T-cell (primary cell): ENCODE results near the gene MYOZ1. TPM values are rescaled to one million over a fixed set of nuclear protein-coding genes. Genes with fewer than 3 reads are reported as not detected.

Experiments
- ATAC-seq, 4 experiments: fragments of 200-7000 bp in 3 of 4; fragments of 150-1000 bp in 1 of 4; cut with Tn5 transposase; replicated peaks in 1 of 4; 1 replicate in 3 of 4; 2 replicates in 1 of 4; pipeline ENCODE4 v1.10.0; 2021; ENCODE audit warnings: moderate library complexity in 3 of 4, mild to moderate bottlenecking in 2 of 4, moderate number of reproducible peaks in 1 of 4
- CTCF ChIA-PET, 2 donors: fragments of 300-600 bp; sonication (Branson Sonifier 250); formaldehyde crosslinking; loops; one replicate each; lab custom pipeline; 2022; ENCODE audit warnings: antibody characterized with exemption in 2 of 2; lab: Charles Lee
- POLR2A ChIA-PET, 2 donors: fragments of 300-600 bp; sonication (Branson Sonifier 250); formaldehyde crosslinking; loops; one replicate each; lab custom pipeline; 2022; ENCODE audit warnings: antibody characterized with exemption in 2 of 2; lab: Charles Lee
- DNase-seq, 35 experiments: peaks; one replicate each; pipeline versions ENCODE4 v3.0.0 to v3.0.0-alpha.2; 2013 to 2023
- H3K27ac ChIP-seq: one replicate; pipeline ENCODE4 v1.5.1; 2013; ENCODE audit warnings: low read length
- H3K27me3 ChIP-seq, 2 experiments: replicated peaks in 1 of 2; 1 replicate in 1 of 2; 2 replicates in 1 of 2; pipeline versions ENCODE4 v1.6.1 to v1.7.0; 2013; ENCODE audit warnings: low read length in 1 of 2, mixed read lengths in 1 of 2; ENCODE audit not compliant: control insufficient read depth in 2 of 2, insufficient read depth in 2 of 2; ENCODE audit errors: extremely low read depth in 1 of 2
- H3K36me3 ChIP-seq, 2 donors: 1 replicate in 1 of 2; 2 replicates in 1 of 2; pipeline versions ENCODE4 v1.6.1 to v1.7.0; 2013; ENCODE audit warnings: low read length in 1 of 2; ENCODE audit not compliant: control insufficient read depth in 2 of 2, insufficient read depth in 1 of 2; ENCODE audit errors: extremely low read depth in 1 of 2
- H3K4me1 ChIP-seq, 2 experiments: 1 replicate in 1 of 2; 2 replicates in 1 of 2; pipeline versions ENCODE4 v1.6.1 to v1.7.0; 2013; ENCODE audit warnings: low read length in 2 of 2, mixed read lengths in 1 of 2; ENCODE audit not compliant: insufficient read depth in 2 of 2, control insufficient read depth in 1 of 2; ENCODE audit errors: extremely low read depth in 1 of 2
- H3K4me3 ChIP-seq, 2 donors: 1 replicate in 1 of 2; 2 replicates in 1 of 2; pipeline versions ENCODE4 v1.5.1 to v1.7.0; 2013; ENCODE audit warnings: mild to moderate bottlenecking in 2 of 2, low read length in 1 of 2, moderate library complexity in 1 of 2; ENCODE audit not compliant: control insufficient read depth in 1 of 2; ENCODE audit errors: extremely low read depth in 1 of 2
- H3K9me3 ChIP-seq: 2 replicates; pipeline ENCODE4 v1.7.0; 2013
- H3K27ac Mint-ChIP-seq, 2 donors: one replicate each; pipeline ENCODE4 v1.8.0; 2020 to 2021; ENCODE audit warnings: mild to moderate bottlenecking in 2 of 2, mixed read lengths in 2 of 2
- H3K27me3 Mint-ChIP-seq, 2 donors: one replicate each; pipeline ENCODE4 v1.8.0; 2021 to 2022; ENCODE audit warnings: mixed read lengths in 2 of 2
- H3K36me3 Mint-ChIP-seq: one replicate; pipeline ENCODE4 v1.8.0; 2021; ENCODE audit warnings: mixed read lengths
- H3K4me1 Mint-ChIP-seq, 3 donors: one replicate each; pipeline ENCODE4 v1.8.0; 2020 to 2022; ENCODE audit warnings: mixed read lengths in 3 of 3, mild to moderate bottlenecking in 1 of 3
- H3K4me3 Mint-ChIP-seq, 3 donors: one replicate each; pipeline ENCODE4 v1.8.0; 2020 to 2022; ENCODE audit warnings: mild to moderate bottlenecking in 3 of 3, mixed read lengths in 3 of 3, moderate library complexity in 3 of 3
- H3K9me3 Mint-ChIP-seq, 3 donors: one replicate each; pipeline ENCODE4 v1.8.0; 2020 to 2022; ENCODE audit warnings: mixed read lengths in 3 of 3
- WGBS: methylation state at CpG from one replicate; pipeline ENCODE4 v1.1.5; 2013; ENCODE audit warnings: missing lambda C conversion rate; ENCODE audit not compliant: insufficient coverage; 5-methylcytosine and 5-hydroxymethylcytosine counted together
- total RNA-seq, 35 experiments: library from RNA in 6 of 35; stranded (reverse) in 6 of 35; fragments of 120-200 nt in 1 of 35; gene quantifications; one replicate each; pipeline versions ENCODE4 v1.2.1 to v1.2.4 and lab custom pipeline; 2013 to 2026

MYOZ1 gene
- total RNA-seq, 5 donors from 2014 or later (not counting 1 experiment from before 2014, with no cell fraction given) = not detected

- peaks cover 4 to 8% of the 10 kb centered on the region in 2 donors for H3K27me3 Mint-ChIP-seq
- no peak overlapping the region for H3K27ac Mint-ChIP-seq
- Histone ChIP-seq H3K27ac (no peak overlapping the region), H3K36me3 (no peaks in the 10 kb centered on the region), H3K4me1 (peaks cover 0 to 16% of the 10 kb centered on the region in 2 experiments), H3K4me3 (no peak overlapping the region), H3K9me3 (no peaks in the 10 kb centered on the region), H3K27me3 (peaks cover 0 to 27% of the 10 kb centered on the region in 2 experiments)
- POLR2A ChIA-PET = interaction anchor here in 1 of 2 donors (0.5 kb wide), 1 partner anchor 75 kb away, joined by 8 read pairs; no protein-coding TSS in a partner anchor
- peak overlapping the region; percentile 32 to 80 (median 46) for H3K4me3 Mint-ChIP-seq
- H3K9me3 Mint-ChIP-seq = no peaks in the 10 kb centered on the region
- no peaks in the 10 kb centered on the region for H3K36me3 Mint-ChIP-seq
- 82% methylated on average over 1 of the region's 4 CpGs for WGBS
- DNase-seq (no peak), ATAC-seq (no peak)
- peaks cover 1 to 10% (median 1%) of the 10 kb centered on the region in 3 donors for H3K4me1 Mint-ChIP-seq
- CTCF ChIA-PET = interaction anchor here (0.5 to 1.0 kb wide), 3 partner anchors 9 to 402 kb away, joined by 3 read pairs; no protein-coding TSS in a partner anchor
Measured at GRCh38 chr10:73648975-73649829, 7.9 kb upstream of the MYOZ1 start.

- Histone ChIP-seq H3K4me1 (peaks cover 0 to 19% of the 10 kb centered on the region in 2 experiments), H3K36me3 (no peaks in the 10 kb centered on the region), H3K27ac (no peak overlapping the region), H3K4me3 (peak overlapping the region; percentile 46 to 74), H3K27me3 (peaks cover 0 to 29% of the 10 kb centered on the region in 2 experiments), H3K9me3 (no peaks in the 10 kb centered on the region)
- no peaks in the 10 kb centered on the region for H3K9me3 Mint-ChIP-seq
- H3K4me1 Mint-ChIP-seq = peaks cover 4 to 10% (median 4%) of the 10 kb centered on the region in 3 donors
- CTCF ChIA-PET = interaction anchor here in 1 of 2 donors (0.6 kb wide), 2 partner anchors 151 to 1620 kb away, joined by 7 to 9 read pairs; no protein-coding TSS in a partner anchor
- peaks cover 4 to 6% of the 10 kb centered on the region in 2 donors for H3K27me3 Mint-ChIP-seq
- peak overlapping the region; percentile 62 to 80 (median 66) for H3K4me3 Mint-ChIP-seq
- H3K36me3 Mint-ChIP-seq = no peaks in the 10 kb centered on the region
- POLR2A ChIA-PET = interaction anchor here (0.5 to 0.8 kb wide), 2 partner anchors 76 to 78 kb away, joined by 8 to 9 read pairs; no protein-coding TSS in a partner anchor
- ATAC-seq (peak in 2 of 4 experiments; percentile 21 to 22), DNase-seq (no peak)
- WGBS = 42% methylated on average over 29 of the region's 35 CpGs
- no peak overlapping the region for H3K27ac Mint-ChIP-seq
Measured at GRCh38 chr10:73647875-73648651, 6.8 kb upstream of the MYOZ1 start.

- ChIA-PET POLR2A (interaction anchor here in 1 of 2 donors (0.8 kb wide), 1 partner anchor 77 kb away, joined by 9 read pairs; no protein-coding TSS in a partner anchor), CTCF (interaction anchor here (0.6 to 4.5 kb wide), 3 partner anchors 117 to 608 kb away, joined by 3 to 53 read pairs (median 9); no protein-coding TSS in a partner anchor)
- H3K9me3 ChIP-seq = no peaks in the 10 kb centered on the region
- peak overlapping the region; percentile 46 to 74 for H3K4me3 ChIP-seq
- H3K4me1 ChIP-seq = peaks cover 0 to 19% of the 10 kb centered on the region in 2 experiments
- Mint-ChIP-seq H3K4me3 (peak overlapping the region; percentile 62 to 80 (median 66)), H3K27me3 (peaks cover 4 to 6% of the 10 kb centered on the region in 2 donors), H3K4me1 (peaks cover 4 to 10% (median 4%) of the 10 kb centered on the region in 3 donors), H3K36me3 (no peaks in the 10 kb centered on the region), H3K9me3 (no peaks in the 10 kb centered on the region), H3K27ac (no peak overlapping the region)
- peaks cover 0 to 33% of the 10 kb centered on the region in 2 experiments for H3K27me3 ChIP-seq
- DNase-seq (peak in 10 of 35 experiments; percentile 2 to 31 (median 16)), ATAC-seq (peak; percentile 46 to 68 (median 48))
- H3K36me3 ChIP-seq = no peaks in the 10 kb centered on the region
- H3K27ac ChIP-seq = no peak overlapping the region
- WGBS = 9% methylated on average over 23 of the region's 32 CpGs
Measured at GRCh38 chr10:73647211-73647874, 6.1 kb upstream of the MYOZ1 start.

- Mint-ChIP-seq H3K36me3 (no peaks in the 10 kb centered on the region), H3K4me1 (peaks cover 4 to 10% (median 4%) of the 10 kb centered on the region in 3 donors), H3K27ac (no peak overlapping the region), H3K27me3 (peaks cover 6 to 8% of the 10 kb centered on the region in 2 donors), H3K4me3 (peak overlapping the region in 2 of 3 donors; percentile 28 to 80), H3K9me3 (no peaks in the 10 kb centered on the region)
- H3K9me3 ChIP-seq = no peaks in the 10 kb centered on the region
- no peaks in the 10 kb centered on the region for H3K36me3 ChIP-seq
- H3K27me3 ChIP-seq = peaks cover 0 to 34% of the 10 kb centered on the region in 2 experiments
- no peak overlapping the region for H3K4me3 ChIP-seq
- peaks cover 0 to 19% of the 10 kb centered on the region in 2 experiments for H3K4me1 ChIP-seq
- POLR2A ChIA-PET = no interaction called here
- WGBS = 96% methylated on average over 8 of the region's 9 CpGs
- CTCF ChIA-PET = interaction anchor here in 1 of 2 donors (0.7 to 4.5 kb wide), 2 partner anchors 117 to 609 kb away, joined by 3 to 53 read pairs; no protein-coding TSS in a partner anchor
- no peak overlapping the region for H3K27ac ChIP-seq
- ATAC-seq (no peak), DNase-seq (no peak)
Measured at GRCh38 chr10:73646598-73647041, 5.3 kb upstream of the MYOZ1 start.

GRCh38 chr10:73645251-73645650 is 4.0 kb upstream of the MYOZ1 start:
- H3K27ac Mint-ChIP-seq = peak overlapping the region in 1 of 2 donors; percentile 8
- H3K9me3 Mint-ChIP-seq = no peaks in the 10 kb centered on the region
- H3K4me1 Mint-ChIP-seq = peaks cover 4 to 10% (median 4%) of the 10 kb centered on the region in 3 donors
- Histone ChIP-seq H3K4me3 (no peak overlapping the region), H3K27me3 (peaks cover 0 to 40% of the 10 kb centered on the region in 2 experiments), H3K36me3 (no peaks in the 10 kb centered on the region), H3K4me1 (peaks cover 0 to 19% of the 10 kb centered on the region in 2 experiments), H3K27ac (no peak overlapping the region), H3K9me3 (no peaks in the 10 kb centered on the region)
- 59% methylated on average over 2 of the region's 3 CpGs for WGBS
- POLR2A ChIA-PET = no interaction called here
- H3K36me3 Mint-ChIP-seq = no peaks in the 10 kb centered on the region
- no peak for ATAC-seq
- DNase-seq = no peak
- H3K27me3 Mint-ChIP-seq = peaks cover 8 to 9% of the 10 kb centered on the region in 2 donors
- CTCF ChIA-PET = interaction anchor here (0.7 to 4.5 kb wide), 3 partner anchors 114 to 116 kb away, joined by 3 to 53 read pairs (median 26); no protein-coding TSS in a partner anchor
- H3K4me3 Mint-ChIP-seq = no peak overlapping the region
